Left ventricle myocardium inferior (tissue), 1 donor: ENCODE measurements around the gene CXCL5. TPM values are rescaled to one million over a fixed set of nuclear protein-coding genes. Genes with fewer than 3 reads are reported as not detected.

ENCODE experiments used
- DNase-seq: peaks from one replicate; pipeline ENCODE4 v3.0.0-alpha.2; 2020
- H3K27ac ChIP-seq: fragments of 200-600 bp; replicated peaks from 2 replicates; pipeline ENCODE4 v1.8.0; 2021
- H3K27me3 ChIP-seq: fragments of 200-600 bp; 2 replicates; pipeline ENCODE4 v1.8.0; 2021; ENCODE audit warnings: low read depth
- H3K36me3 ChIP-seq: fragments of 200-600 bp; 2 replicates; pipeline ENCODE4 v1.8.0; 2021
- H3K4me1 ChIP-seq: fragments of 200-600 bp; 2 replicates; pipeline ENCODE4 v1.8.0; 2021
- H3K4me3 ChIP-seq: fragments of 200-600 bp; 2 replicates; pipeline ENCODE4 v1.8.0; 2021; ENCODE audit warnings: mild to moderate bottlenecking, moderate library complexity
- H3K9me3 ChIP-seq: fragments of 200-600 bp; replicated peaks from 2 replicates; pipeline ENCODE4 v1.8.0; 2021
- intact Hi-C: fragments of 100-400 bp; cut with micrococcal nuclease; formaldehyde crosslinking; loops from one replicate; pipeline ENCODE4 v1.11.0; 2022
- total RNA-seq: library from RNA; stranded (reverse); fragmentation: NEBNext Ultra II Directional; extraction: Animal tissue kit (Norgen Biotek cat#: 25700); gene quantifications from one replicate; pipeline ENCODE4 v1.2.1, GENCODE V29; 2021
- TF ChIP-seq, protein P1 (sequence below): fragments of 200-600 bp; IDR thresholded peaks from 2 replicates; pipeline ENCODE4 v1.8.0; 2021; ENCODE audit warnings: antibody characterized with exemption, mild to moderate bottlenecking, borderline replicate concordance
- donor health status: DM: no; HTN: yes; CAD: no; lungs with severe emphysema.

Gene CXCL5
- total RNA-seq, 1 donor from 2014 or later = not detected

DNA sequence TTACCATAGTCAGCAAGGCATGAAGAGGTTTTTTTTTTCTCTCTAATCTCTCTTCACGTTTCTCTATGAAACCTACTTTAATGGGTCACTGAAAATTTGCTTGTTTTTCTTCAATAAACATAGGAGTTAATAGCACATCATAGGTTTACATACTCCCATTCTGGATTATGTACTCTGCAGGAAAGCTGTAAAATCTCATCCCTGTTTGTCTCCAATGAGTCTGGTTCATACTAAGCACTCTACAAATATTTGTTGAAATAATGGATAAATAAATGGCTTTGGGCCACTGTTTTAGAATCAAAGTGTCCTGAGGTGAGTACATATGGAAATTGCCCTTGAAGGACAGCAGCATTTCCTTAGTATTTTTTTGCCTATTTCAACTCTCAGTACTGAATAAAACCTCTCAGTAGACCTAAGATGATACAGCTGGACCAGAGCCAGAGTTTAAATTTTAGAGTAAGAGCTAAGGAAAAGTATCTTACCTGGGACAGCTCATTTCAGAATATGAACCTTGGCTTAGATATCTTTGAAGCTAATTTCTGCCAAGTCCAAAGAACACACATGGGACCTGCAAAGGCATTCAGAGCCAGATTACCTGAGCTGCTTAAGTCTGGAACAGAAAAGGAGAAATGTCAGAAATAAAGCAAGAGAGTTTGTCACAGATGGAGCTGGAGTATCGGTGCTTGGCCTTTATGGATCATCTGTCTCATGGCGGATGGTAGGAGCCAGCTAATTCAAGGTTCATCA is 51.1 kb downstream of the CXCL5 start:
- no peak for DNase-seq
- Histone ChIP-seq H3K27me3 (peaks cover 55% of the 10 kb centered on the region), H3K4me1 (peaks cover 13% of the 10 kb centered on the region), H3K9me3 (no peaks in the 10 kb centered on the region), H3K4me3 (no peak overlapping the region), H3K36me3 (no peaks in the 10 kb centered on the region), H3K27ac (no peak overlapping the region)
- TF ChIP-seq, protein P1, sequence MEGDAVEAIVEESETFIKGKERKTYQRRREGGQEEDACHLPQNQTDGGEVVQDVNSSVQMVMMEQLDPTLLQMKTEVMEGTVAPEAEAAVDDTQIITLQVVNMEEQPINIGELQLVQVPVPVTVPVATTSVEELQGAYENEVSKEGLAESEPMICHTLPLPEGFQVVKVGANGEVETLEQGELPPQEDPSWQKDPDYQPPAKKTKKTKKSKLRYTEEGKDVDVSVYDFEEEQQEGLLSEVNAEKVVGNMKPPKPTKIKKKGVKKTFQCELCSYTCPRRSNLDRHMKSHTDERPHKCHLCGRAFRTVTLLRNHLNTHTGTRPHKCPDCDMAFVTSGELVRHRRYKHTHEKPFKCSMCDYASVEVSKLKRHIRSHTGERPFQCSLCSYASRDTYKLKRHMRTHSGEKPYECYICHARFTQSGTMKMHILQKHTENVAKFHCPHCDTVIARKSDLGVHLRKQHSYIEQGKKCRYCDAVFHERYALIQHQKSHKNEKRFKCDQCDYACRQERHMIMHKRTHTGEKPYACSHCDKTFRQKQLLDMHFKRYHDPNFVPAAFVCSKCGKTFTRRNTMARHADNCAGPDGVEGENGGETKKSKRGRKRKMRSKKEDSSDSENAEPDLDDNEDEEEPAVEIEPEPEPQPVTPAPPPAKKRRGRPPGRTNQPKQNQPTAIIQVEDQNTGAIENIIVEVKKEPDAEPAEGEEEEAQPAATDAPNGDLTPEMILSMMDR = no peak
- intact Hi-C loops = no loop called here

DNA sequence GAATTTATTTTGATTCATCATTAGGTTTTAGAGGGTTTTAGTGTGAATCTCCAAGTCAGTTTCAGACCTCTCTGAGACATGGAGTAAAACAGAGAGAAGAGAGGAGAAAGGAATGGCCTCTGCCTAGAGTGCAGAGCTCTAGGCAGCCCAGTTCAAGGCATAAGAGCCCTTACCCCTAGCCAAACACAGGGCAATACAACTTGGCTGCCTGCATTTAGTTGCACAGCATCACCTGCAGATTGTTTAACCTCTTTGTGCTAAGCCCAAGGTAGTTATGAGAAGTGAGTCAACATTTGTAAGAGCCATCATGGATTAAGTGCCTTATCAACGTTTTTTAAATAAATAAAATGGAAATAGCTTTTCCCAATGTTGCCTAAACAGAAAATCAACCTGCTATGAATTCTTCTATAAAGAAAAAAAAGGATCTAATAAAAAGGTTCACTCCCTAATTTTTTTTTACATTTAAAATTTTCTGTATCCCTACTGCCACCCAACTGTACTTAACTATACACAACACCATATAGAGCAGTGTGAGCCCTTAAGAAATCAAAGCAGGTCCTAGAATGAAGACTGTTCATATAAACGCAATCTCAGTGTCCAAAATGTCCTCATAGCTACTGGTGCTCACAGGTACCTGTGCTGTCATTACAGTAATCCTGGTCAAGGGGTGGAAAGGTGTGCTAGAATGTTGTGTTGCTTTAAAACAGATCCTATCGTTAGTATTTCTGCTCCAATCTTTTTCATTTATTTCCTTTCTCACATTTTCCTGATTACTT is 52.6 kb downstream of the CXCL5 start:
- no peak for DNase-seq
- Histone ChIP-seq H3K4me3 (no peak overlapping the region), H3K9me3 (no peaks in the 10 kb centered on the region), H3K27ac (no peak overlapping the region), H3K36me3 (no peaks in the 10 kb centered on the region), H3K27me3 (peaks cover 70% of the 10 kb centered on the region), H3K4me1 (peaks cover 13% of the 10 kb centered on the region)
- intact Hi-C loops = no loop called here
- TF ChIP-seq, protein P1 = no peak

Other genes starting within 250 kb of the CXCL5 start
- not detected for gene CXCL6, start 162.0 kb downstream of the CXCL5 start, total RNA-seq
- gene PF4V1, start 145.4 kb downstream of the CXCL5 start, total RNA-seq = not detected
- gene CXCL1, start 129.3 kb downstream of the CXCL5 start, total RNA-seq = 0.55 TPM
- gene PF4, start 16.6 kb downstream of the CXCL5 start, total RNA-seq = 0.49 TPM
- gene PPBP, start 10.5 kb downstream of the CXCL5 start, total RNA-seq = 1.2 TPM
- 0.30 TPM for gene CXCL3, start 40.0 kb upstream of the CXCL5 start, total RNA-seq
- gene CXCL2, start 100.5 kb upstream of the CXCL5 start, total RNA-seq = 11.3 TPM
- 13.8 TPM for gene MTHFD2L, start 159.4 kb upstream of the CXCL5 start, total RNA-seq